OCI-LY7 (cell line): Measurements from ENCODE around the gene CCDC178.

Experiments
- EZH2phosphoT487 ChIP-seq: fragments of 200-600 bp; sonication (generic); IDR thresholded peaks from 2 replicates; pipeline ENCODE4 v1.6.1; 2018; ENCODE audit warnings: low read depth, borderline replicate concordance, mild to moderate bottlenecking, mixed run types, antibody characterized with exemption, low read length, moderate library complexity, mixed read lengths
- TF ChIP-seq, protein P1 (sequence below): fragments of 200-600 bp; sonication (generic); conservative IDR thresholded peaks from 2 replicates; pipeline ENCODE4 v1.5.1; 2014; ENCODE audit warnings: mild to moderate bottlenecking, antibody characterized with exemption, low read length, moderate library complexity, mixed read lengths

DNA sequence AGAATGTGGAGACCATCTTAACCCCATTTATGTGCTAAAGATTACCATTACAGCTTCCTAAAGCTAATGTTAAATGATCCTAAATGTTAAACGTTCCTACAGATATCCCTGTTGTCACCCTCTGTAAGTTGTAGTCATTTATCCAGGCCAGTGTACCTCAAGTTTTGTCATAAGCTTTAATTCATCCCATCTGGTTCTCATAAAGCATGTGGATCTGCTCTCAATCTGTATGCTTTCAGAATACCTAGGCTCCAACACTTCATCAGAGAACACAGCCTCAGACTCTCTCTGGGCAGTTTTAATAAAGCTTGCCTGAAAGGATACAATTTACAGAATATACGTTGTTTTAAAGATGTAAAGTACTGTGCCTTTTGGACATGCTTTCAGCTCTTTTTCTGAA is 4.2 kb upstream of the CCDC178 start:
- TF ChIP-seq, protein P1, sequence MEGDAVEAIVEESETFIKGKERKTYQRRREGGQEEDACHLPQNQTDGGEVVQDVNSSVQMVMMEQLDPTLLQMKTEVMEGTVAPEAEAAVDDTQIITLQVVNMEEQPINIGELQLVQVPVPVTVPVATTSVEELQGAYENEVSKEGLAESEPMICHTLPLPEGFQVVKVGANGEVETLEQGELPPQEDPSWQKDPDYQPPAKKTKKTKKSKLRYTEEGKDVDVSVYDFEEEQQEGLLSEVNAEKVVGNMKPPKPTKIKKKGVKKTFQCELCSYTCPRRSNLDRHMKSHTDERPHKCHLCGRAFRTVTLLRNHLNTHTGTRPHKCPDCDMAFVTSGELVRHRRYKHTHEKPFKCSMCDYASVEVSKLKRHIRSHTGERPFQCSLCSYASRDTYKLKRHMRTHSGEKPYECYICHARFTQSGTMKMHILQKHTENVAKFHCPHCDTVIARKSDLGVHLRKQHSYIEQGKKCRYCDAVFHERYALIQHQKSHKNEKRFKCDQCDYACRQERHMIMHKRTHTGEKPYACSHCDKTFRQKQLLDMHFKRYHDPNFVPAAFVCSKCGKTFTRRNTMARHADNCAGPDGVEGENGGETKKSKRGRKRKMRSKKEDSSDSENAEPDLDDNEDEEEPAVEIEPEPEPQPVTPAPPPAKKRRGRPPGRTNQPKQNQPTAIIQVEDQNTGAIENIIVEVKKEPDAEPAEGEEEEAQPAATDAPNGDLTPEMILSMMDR = no peak
- no peak for TF ChIP-seq EZH2phosphoT487
